GM19025 (cell line): Measurements from ENCODE around the gene PCDH8.

Experiments
- ATAC-seq: cut with Tn5 transposase; IDR thresholded peaks from one replicate; pipeline ENCODE4 v1.9.1; 2021; ENCODE audit warnings: mild to moderate bottlenecking, low read depth, moderate library complexity; ENCODE audit not compliant: unreplicated experiment

PCDH8 gene

GRCh38 chr13:52848455-52849195 is at the start of gene PCDH8:
Gene PCDH8, minus strand, starts transcription at chr13:52848640. Its CDS starts 204 bp downstream, at chr13:52848436.
- no peak for ATAC-seq

GRCh38 chr13:52896827-52897659 is 48.6 kb upstream of the PCDH8 start:
- no peak for ATAC-seq

GRCh38 chr13:52894413-52894812 is 46.0 kb upstream of the PCDH8 start:
- no peak for ATAC-seq

GRCh38 chr13:52892925-52893324 is 44.5 kb upstream of the PCDH8 start:
- ATAC-seq, result no peak

- ATAC-seq, result no peak
Measured at GRCh38 chr13:52891706-52892105, 43.3 kb upstream of the PCDH8 start.

- no peak for ATAC-seq
Measured at GRCh38 chr13:52887165-52887564, 38.7 kb upstream of the PCDH8 start.

GRCh38 chr13:52885141-52885540 is 36.7 kb upstream of the PCDH8 start:
- ATAC-seq, result no peak

- ATAC-seq, result no peak
Measured at GRCh38 chr13:52884429-52885010, 36.1 kb upstream of the PCDH8 start.

- no peak for ATAC-seq
Measured at GRCh38 chr13:52882785-52883184, 34.3 kb upstream of the PCDH8 start.

- no peak for ATAC-seq
Measured at GRCh38 chr13:52879950-52880741, 31.7 kb upstream of the PCDH8 start.

- ATAC-seq, result no peak
Measured at GRCh38 chr13:52878831-52879230, 30.4 kb upstream of the PCDH8 start.

- ATAC-seq, result no peak
Measured at GRCh38 chr13:52870143-52870542, 21.7 kb upstream of the PCDH8 start.

GRCh38 chr13:52869621-52870020 is 21.2 kb upstream of the PCDH8 start:
- no peak for ATAC-seq

GRCh38 chr13:52869050-52869449 is 20.6 kb upstream of the PCDH8 start:
- ATAC-seq, result no peak

- no peak for ATAC-seq
Measured at GRCh38 chr13:52868190-52868589, 19.8 kb upstream of the PCDH8 start.

GRCh38 chr13:52864941-52865340 is 16.5 kb upstream of the PCDH8 start:
- ATAC-seq, result no peak

GRCh38 chr13:52862358-52863206 is 14.1 kb upstream of the PCDH8 start:
- ATAC-seq, result no peak

- no peak for ATAC-seq
Measured at GRCh38 chr13:52852444-52852843, 4.0 kb upstream of the PCDH8 start.

- peak; percentile 67 for ATAC-seq
Measured at GRCh38 chr13:52851137-52851962, 2.9 kb upstream of the PCDH8 start.
